ENCODE measurements around the gene ZNF524. TPM values are rescaled to one million over a fixed set of nuclear protein-coding genes. Genes with fewer than 3 reads are reported as not detected.

Gene ZNF524
- polyA plus RNA-seq, 1 donor = 18.9 TPM

Other genes starting within 250 kb of the ZNF524 start
- gene COX6B2, start 245.6 kb upstream of the ZNF524 start, polyA plus RNA-seq = 1.3 TPM
- 0.03 TPM for gene GARIN5B, start 237.0 kb upstream of the ZNF524 start, polyA plus RNA-seq
- 0.66 TPM for gene IL11, start 229.8 kb upstream of the ZNF524 start, polyA plus RNA-seq
- gene TMEM190, start 223.5 kb upstream of the ZNF524 start, polyA plus RNA-seq = 0.93 TPM
- gene TMEM238, start 216.0 kb upstream of the ZNF524 start, polyA plus RNA-seq = 8.7 TPM
- gene RPL28, start 214.4 kb upstream of the ZNF524 start, polyA plus RNA-seq = 2,127 TPM
- gene UBE2S, start 192.5 kb upstream of the ZNF524 start, polyA plus RNA-seq = 29.9 TPM
- gene SHISA7, start 157.0 kb upstream of the ZNF524 start, polyA plus RNA-seq = 1.1 TPM
- gene ISOC2, start 138.6 kb upstream of the ZNF524 start, polyA plus RNA-seq = 30.4 TPM
- gene C19orf85, start 135.5 kb upstream of the ZNF524 start, polyA plus RNA-seq = not detected
- gene ZNF628, start 123.7 kb upstream of the ZNF524 start, polyA plus RNA-seq = 5.6 TPM
- 14.0 TPM for gene NAT14, start 115.1 kb upstream of the ZNF524 start, polyA plus RNA-seq
- 4.0 TPM for gene SSC5D, start 111.9 kb upstream of the ZNF524 start, polyA plus RNA-seq
- gene SBK2, start 63.2 kb upstream of the ZNF524 start, polyA plus RNA-seq = 0.66 TPM
- 0.15 TPM for gene SBK3, start 54.7 kb upstream of the ZNF524 start, polyA plus RNA-seq
- 14.9 TPM for gene ZNF579, start 19.4 kb upstream of the ZNF524 start, polyA plus RNA-seq
- gene FIZ1, start 771 bp upstream of the ZNF524 start, polyA plus RNA-seq = 13.9 TPM
- gene ZNF865, start 5.4 kb downstream of the ZNF524 start, polyA plus RNA-seq = 10.4 TPM
- gene ZNF784, start 24.3 kb downstream of the ZNF524 start, polyA plus RNA-seq = 15.6 TPM
- 31.3 TPM for gene ZNF580, start 40.7 kb downstream of the ZNF524 start, polyA plus RNA-seq
- gene ZNF581, start 43.4 kb downstream of the ZNF524 start, polyA plus RNA-seq = 29.1 TPM
- gene CCDC106, start 47.9 kb downstream of the ZNF524 start, polyA plus RNA-seq = 11.6 TPM
- 167 TPM for gene U2AF2, start 54.7 kb downstream of the ZNF524 start, polyA plus RNA-seq
- gene EPN1, start 74.9 kb downstream of the ZNF524 start, polyA plus RNA-seq = 153 TPM
- not detected for gene NLRP9, start 138.1 kb downstream of the ZNF524 start, polyA plus RNA-seq
- 0.15 TPM for gene RFPL4A, start 158.8 kb downstream of the ZNF524 start, polyA plus RNA-seq
- not detected for gene RFPL4AL1, start 168.8 kb downstream of the ZNF524 start, polyA plus RNA-seq
- 0.04 TPM for gene NLRP11, start 231.7 kb downstream of the ZNF524 start, polyA plus RNA-seq
- gene NLRP4, start 236.3 kb downstream of the ZNF524 start, polyA plus RNA-seq = not detected